Right cardiac atrium (tissue), 5 donors: ENCODE results near the gene ST6GALNAC6. TPM values are rescaled to one million over a fixed set of nuclear protein-coding genes. Genes with fewer than 3 reads are reported as not detected.
A peak's percentile ranks its signal among the peaks of the same experiment; 100 is the strongest.

Source experiments
- ATAC-seq, 2 donors: fragments of 200-7000 bp; cut with Tn5 transposase; one replicate each; pipeline versions ENCODE4 v1.8.0 to v1.9.1; 2020; ENCODE audit warnings: moderate library complexity in 2 of 2, mild to moderate bottlenecking in 1 of 2
- DNase-seq, 3 donors: peaks; one replicate each; pipeline ENCODE4 v3.0.0-alpha.2; 2020
- H3K27ac ChIP-seq: one replicate; pipeline ENCODE4 v1.5.1; 2013; ENCODE audit warnings: mild to moderate bottlenecking, low read length, control low read depth, moderate library complexity
- H3K27me3 ChIP-seq: one replicate; pipeline ENCODE4 v1.6.1; 2013; ENCODE audit not compliant: control insufficient read depth, insufficient read depth
- H3K4me1 ChIP-seq: one replicate; pipeline ENCODE4 v1.6.1; 2013; ENCODE audit warnings: low read length; ENCODE audit not compliant: control insufficient read depth, insufficient read depth
- H3K4me3 ChIP-seq: one replicate; pipeline ENCODE4 v1.5.1; 2013; ENCODE audit warnings: low read length, control low read depth
- H3K9me3 ChIP-seq: one replicate; pipeline ENCODE4 v1.6.1; 2013; ENCODE audit warnings: low read length; ENCODE audit not compliant: control insufficient read depth
- WGBS: extraction: QIAGEN DNeasy Blood & Tissue Kit; methylation state at CpG from one replicate; pipeline ENCODE4 v1.1.7; 2013; 5-methylcytosine and 5-hydroxymethylcytosine counted together
- intact Hi-C, 4 donors: fragments of 100-400 bp; cut with DNase I; formaldehyde crosslinking; loops; one replicate each; pipeline versions ENCODE4 v1.11.0 to v1.14.0; 2022 to 2023
- polyA plus RNA-seq: library from polyadenylated mRNA; stranded (reverse); fragments of 200-250 nt; gene quantifications from one replicate; pipeline ENCODE4 v1.2.3, GENCODE V29; 2013
- total RNA-seq, 4 donors: library from RNA; stranded (reverse); fragmentation: NEBNext Ultra II Directional; extraction: Animal tissue kit (Norgen Biotek cat#: 25700); gene quantifications; one replicate each; pipeline ENCODE4 v1.2.1, GENCODE V29; 2021
- donor health status: healthy with polysubstance abuse.
- donor health status: DM: no; HTN: yes; CAD: no.
- donor health status: DM: no; HTN: no; CAD: no.
- donor health status: DM: no; HTN: yes; CAD: no; lungs with severe emphysema.
- donor health status: DM: yes; HTN: yes; CAD: no.

The ST6GALNAC6 gene
- total and polyA plus RNA-seq, 5 donors, result 55.9 to 73.7 (median 65.1) TPM

DNA sequence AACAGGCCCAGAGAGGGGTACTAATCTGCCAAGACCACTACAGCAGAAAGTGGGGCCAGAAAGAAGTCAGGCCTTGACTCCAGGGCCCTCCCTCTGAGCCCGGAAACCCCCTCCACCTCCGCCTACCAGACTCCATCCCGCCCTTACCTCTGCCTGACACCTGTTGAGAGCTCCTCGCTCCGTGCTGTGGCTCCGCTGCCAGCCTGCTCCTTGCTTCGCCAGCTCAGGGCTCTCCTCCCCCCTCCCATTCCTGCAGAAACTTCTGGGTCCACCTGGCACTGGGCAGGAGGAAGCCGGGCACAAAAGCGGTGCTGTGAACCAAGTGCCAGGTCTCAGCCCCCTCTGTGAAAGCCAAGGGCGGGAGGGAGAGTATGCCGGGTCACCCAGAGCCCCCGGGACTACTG lies 6.4 kb upstream of the ST6GALNAC6 start:
- no peak overlapping the region for H3K27ac ChIP-seq

DNA sequence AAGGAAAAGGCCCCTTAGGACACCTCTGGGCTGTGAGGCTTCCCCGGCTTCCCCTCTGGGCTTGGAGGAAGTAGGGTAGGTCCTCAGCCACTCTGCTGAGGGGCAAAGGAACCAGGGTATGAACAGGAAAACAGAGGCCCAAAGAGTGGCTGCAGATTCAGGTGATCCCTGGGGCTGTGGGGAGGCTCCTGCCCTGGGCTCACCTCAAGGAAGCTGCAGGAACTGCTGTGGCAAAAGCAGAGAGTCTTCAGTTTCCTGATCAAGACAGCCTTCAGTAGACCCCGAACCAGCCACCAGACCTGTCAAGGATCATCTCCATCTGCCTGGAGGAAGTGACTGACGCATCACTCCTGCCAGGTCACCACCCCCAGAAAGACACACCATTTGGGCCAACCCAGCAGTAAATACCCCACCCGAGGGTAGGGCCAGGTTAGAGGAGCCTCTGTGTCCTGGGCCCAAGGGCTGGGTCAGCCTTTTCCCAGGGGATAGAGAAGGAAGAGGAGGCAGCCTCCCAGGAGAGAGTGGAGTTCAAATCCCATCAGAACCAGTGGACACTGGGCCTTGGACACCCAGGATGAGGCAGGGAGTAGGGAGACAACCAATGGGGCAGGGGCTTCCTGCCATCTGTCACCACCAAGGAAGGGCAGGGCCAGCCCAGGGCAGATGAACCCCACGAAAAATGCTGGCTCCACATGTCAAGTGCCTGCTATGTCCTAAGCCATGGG lies 5.8 kb upstream of the ST6GALNAC6 start:
- H3K4me3 ChIP-seq, result no peak overlapping the region
- 60% methylated on average over 5 of the region's 5 CpGs for WGBS
- ATAC-seq (no peak), DNase-seq (peak in 2 of 3 donors; percentile 50)
- H3K4me1 ChIP-seq, result peaks cover 8% of the 10 kb centered on the region
- H3K9me3 ChIP-seq, result no peaks in the 10 kb centered on the region
- intact Hi-C loops, result no loop called here
- peak overlapping the region; percentile 70 for H3K27ac ChIP-seq
- H3K27me3 ChIP-seq, result no peaks in the 10 kb centered on the region

More for the DNA sequence above, 6.4 kb upstream of the ST6GALNAC6 start:
- WGBS, result 76% methylated on average over 12 of the region's 12 CpGs
- Histone ChIP-seq H3K4me1 (peaks cover 8% of the 10 kb centered on the region), H3K27me3 (no peaks in the 10 kb centered on the region), H3K9me3 (no peaks in the 10 kb centered on the region), H3K4me3 (no peak overlapping the region)
- ATAC-seq (no peak), DNase-seq (peak in 2 of 3 donors; percentile 56 to 67)
- intact Hi-C loops, result no loop called here

DNA sequence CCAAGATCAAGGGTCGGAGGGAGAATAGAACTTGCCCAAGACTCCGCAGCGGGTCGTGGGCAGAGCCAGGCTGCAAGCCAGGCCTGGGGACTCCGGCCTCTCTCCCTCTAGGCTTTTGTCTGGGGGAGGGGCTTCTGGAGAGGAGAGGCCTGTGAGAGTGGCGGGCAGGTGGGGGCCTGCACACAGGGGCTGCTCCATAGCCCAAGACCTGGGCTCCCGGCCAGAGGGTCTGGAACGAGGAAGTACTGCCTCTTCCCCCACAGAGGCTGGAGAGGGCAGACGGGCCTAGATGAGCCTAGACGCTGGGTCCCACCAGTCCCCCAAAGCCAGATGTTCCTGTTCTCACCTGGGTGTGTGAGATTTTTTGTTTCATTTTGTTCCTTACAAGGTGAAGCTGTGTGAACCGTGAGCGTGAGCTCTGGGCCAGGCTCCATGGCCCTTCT lies 5.2 kb upstream of the ST6GALNAC6 start:
- intact Hi-C loops, result no loop called here
- ATAC-seq (peak; percentile 27 to 34), DNase-seq (peak; percentile 55 to 85 (median 83))
- peaks cover 10% of the 10 kb centered on the region for H3K4me1 ChIP-seq
- H3K27me3 ChIP-seq, result no peaks in the 10 kb centered on the region
- no peaks in the 10 kb centered on the region for H3K9me3 ChIP-seq
- no peak overlapping the region for H3K4me3 ChIP-seq
- WGBS, result 27% methylated on average over 12 of the region's 12 CpGs
- H3K27ac ChIP-seq, result peak overlapping the region; percentile 70

DNA sequence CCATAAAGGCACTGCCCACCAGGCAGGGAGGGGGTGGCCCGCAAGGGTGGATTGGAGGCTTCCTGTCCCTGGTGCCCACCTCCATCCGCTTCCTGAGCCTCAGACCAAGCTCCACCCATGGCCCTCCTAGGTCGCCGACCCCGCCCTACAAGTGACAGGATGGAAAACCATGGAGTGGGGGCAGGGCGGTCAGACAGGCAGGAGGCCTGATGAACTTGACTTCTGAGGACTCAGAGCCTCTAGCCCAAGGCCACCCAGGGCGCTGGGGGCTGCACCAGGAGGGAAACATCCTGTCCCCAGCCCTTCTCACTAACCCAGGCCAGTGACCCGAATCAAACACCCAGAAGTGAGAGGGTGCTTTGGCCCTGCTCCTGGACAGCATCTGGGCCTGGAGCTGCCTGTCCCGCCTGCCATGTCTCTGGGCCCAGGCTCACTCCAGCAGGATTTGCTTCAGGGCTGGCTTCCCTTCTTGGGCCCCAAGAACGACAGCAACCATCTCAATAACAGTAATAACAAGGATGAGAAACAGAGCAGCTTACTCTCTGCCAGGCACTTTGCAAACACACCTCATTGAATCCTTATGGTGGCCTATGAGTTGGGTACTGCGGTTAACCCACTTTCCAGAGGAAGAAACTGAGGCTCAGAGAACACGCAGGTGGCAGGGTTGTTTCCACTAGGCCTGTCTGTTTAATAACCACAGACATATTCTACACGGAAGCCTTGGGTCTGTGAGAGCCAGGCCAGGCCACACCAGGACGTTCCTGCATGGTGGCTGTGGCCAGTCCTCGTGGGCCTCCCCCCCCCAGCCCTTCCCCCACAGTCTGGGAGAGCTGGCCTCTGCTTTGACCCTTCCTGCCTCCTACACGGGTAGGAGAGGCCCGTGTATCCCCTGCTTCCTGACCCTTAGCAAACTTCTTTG lies 4.4 kb upstream of the ST6GALNAC6 start:
- Histone ChIP-seq H3K4me1 (peaks cover 10% of the 10 kb centered on the region), H3K27me3 (no peaks in the 10 kb centered on the region), H3K4me3 (no peak overlapping the region), H3K9me3 (no peaks in the 10 kb centered on the region), H3K27ac (peak overlapping the region; percentile 70)
- DNase-seq (peak; percentile 89 to 95 (median 94)), ATAC-seq (peak; percentile 62 to 83)
- WGBS, result 33% methylated on average over 17 of the region's 17 CpGs
- intact Hi-C loops, result no loop called here

DNA sequence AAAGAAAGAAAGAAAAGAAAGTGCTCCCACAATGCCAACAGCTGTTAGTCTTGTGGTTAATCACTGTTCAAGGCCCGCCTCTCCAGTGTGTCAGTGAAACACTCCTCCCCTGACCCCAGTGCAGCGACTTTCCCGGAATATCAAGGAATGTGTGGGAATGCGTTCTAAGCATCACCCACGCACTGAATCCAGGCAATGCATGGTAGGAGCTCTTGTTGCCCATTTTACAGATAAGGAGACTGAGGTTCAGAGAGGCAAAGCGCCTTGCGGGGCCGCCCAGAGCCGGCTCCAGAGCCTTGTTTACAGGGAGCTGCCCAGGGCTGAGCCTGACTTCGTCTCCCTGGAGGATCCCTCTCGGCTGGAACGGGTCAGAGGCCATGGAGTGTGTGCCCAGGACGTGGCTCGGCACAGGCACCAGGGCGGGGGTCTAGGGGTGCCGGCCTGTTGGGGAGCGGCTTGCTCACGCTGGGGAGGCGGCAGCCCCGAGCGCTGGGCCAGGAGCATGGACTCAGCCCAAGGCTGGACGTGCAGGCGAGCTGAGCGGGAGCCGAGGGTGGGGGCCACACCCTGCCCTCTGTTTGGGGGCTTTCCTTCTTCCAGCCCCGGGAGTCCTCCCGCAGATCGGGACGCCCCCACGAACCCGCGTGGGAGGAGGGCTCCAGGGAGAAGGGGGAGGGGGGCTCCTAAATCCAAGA lies 823 bp downstream of the ST6GALNAC6 start:
- H3K9me3 ChIP-seq, result no peaks in the 10 kb centered on the region
- no peaks in the 10 kb centered on the region for H3K27me3 ChIP-seq
- 10% methylated on average over 32 of the region's 32 CpGs for WGBS
- H3K4me1 ChIP-seq, result peaks cover 13% of the 10 kb centered on the region
- peak overlapping the region; percentile 76 for H3K4me3 ChIP-seq
- DNase-seq (peak; percentile 73 to 87 (median 85)), ATAC-seq (peak; percentile 62 to 73)
- H3K27ac ChIP-seq, result peak overlapping the region; percentile 91
- intact Hi-C loops, result no loop called here

DNA sequence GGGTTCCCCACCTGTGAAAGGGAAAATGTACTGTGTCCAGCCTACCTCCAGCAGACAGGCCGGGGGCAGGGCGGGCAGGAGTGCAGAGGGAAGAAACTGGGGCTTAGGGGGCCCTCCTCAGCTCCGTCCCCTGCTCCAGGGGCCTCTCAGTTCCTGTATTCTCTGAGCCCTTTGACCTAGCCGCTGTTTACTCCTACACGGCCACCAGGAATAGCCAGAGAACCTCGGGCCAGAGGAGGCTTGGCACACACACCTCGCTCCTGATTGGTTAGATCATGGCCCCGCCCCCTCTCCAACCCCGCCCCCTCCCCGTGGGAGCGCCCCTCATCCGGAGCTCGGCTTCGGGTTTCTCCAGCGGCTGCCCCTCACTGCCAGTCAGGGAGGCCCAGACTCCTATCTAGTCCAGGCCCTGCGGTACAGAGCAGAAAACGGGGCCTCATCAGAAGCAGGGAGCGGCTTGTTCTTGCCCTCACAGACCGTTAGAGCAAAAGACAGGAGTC lies 2.2 kb downstream of the ST6GALNAC6 start:
- H3K4me3 ChIP-seq, result peak overlapping the region; percentile 16
- peak; percentile 82 to 84 for ATAC-seq
- H3K27me3 ChIP-seq, result no peaks in the 10 kb centered on the region
- H3K9me3 ChIP-seq, result no peaks in the 10 kb centered on the region
- WGBS, result 9% methylated on average over 19 of the region's 19 CpGs
- peaks cover 13% of the 10 kb centered on the region for H3K4me1 ChIP-seq
- peak; percentile 84 to 94 (median 94) for DNase-seq
- peak overlapping the region; percentile 92 for H3K27ac ChIP-seq
- intact Hi-C loops, result no loop called here

DNA sequence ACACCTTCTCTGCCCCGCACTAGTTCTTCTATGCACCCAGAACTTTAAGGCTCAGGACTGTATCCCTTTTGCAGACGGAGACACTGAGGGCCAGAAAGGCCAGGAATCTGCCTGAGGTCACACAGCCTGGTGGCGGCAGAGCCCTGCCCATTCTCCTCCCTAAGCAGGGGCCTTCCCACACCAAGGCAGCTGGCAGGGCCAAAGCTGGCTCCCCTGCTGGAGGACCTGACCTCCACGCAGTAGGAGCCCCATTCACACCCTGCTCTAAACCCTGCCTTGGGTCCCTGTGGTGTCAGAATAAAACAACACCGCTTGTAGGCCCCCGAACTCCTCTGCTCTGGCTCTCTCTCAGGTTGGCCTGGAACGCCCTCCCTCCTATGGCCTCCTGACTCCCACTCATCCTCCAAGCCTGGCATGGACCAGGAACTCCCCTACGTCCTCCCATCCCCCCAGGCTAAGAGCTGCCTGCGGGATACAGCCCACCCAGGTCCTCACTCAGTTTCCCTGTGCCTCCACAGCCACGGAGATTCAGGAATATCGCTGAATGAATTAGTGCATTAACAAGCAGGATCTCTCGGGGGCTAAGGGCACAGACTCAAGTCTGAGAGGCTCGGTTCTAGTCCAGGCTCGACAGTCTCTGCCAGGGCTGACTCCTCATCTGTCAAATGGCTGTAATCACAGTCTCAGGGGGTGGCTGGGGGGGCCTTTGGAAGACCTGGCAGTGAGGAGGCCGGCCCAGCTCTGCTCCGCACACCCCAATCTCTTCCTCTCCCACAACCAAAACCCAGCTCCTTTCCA lies 2.8 kb downstream of the ST6GALNAC6 start:
- H3K9me3 ChIP-seq, result no peaks in the 10 kb centered on the region
- intact Hi-C loops, result no loop called here
- H3K27me3 ChIP-seq, result no peaks in the 10 kb centered on the region
- 58% methylated on average over 16 of the region's 16 CpGs for WGBS
- peak in 2 of 3 donors; percentile 42 to 71 for DNase-seq
- peak overlapping the region; percentile 16 for H3K4me3 ChIP-seq
- H3K4me1 ChIP-seq, result peaks cover 13% of the 10 kb centered on the region
- H3K27ac ChIP-seq, result peak overlapping the region; percentile 92
- no peak for ATAC-seq

DNA sequence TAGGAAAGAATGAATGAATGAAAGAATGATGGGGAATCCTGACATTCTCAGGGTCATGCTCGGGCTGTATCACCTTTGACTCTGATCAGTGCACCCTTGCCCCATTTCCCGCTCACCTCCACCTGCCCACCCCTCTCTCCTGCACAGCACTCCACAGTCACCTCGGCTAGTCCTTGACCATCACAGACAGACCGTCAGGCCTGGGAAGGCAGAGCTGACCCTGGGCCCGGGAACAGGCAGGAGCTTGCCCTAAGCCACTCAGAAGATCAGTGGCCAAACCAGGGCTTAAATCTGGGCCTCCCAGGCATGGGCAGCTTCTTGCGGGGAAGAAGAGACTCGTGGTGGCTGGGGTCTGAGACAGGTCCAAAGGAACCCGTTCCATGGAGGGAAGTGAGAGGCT lies 3.6 kb downstream of the ST6GALNAC6 start:
- H3K4me1 ChIP-seq, result peaks cover 13% of the 10 kb centered on the region
- H3K9me3 ChIP-seq, result no peaks in the 10 kb centered on the region
- DNase-seq (peak in 2 of 3 donors; percentile 18 to 39), ATAC-seq (no peak)
- no peaks in the 10 kb centered on the region for H3K27me3 ChIP-seq
- WGBS, result 92% methylated on average over 8 of the region's 8 CpGs
- H3K4me3 ChIP-seq, result no peak overlapping the region
- no peak overlapping the region for H3K27ac ChIP-seq
- intact Hi-C loops, result no loop called here

DNA sequence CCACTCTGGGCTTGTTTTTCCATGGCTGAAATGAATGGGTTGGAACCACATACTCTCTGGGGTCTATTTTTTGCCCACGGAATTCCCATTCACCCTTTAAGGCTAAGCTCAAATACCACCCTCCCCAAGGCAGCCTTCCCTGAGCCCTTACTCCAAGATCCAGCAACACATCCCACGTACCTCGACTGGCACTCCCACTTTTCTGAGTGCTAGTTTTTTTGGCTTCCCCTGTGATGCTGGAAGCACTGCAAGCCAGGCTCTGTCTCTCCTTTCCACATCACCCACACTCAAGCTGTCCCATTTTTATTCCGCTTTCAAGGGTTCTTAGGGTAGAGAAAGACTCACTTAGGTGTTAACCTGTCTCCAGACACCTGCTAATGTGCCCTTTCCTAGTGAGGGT lies 6.0 kb downstream of the ST6GALNAC6 start:
- Histone ChIP-seq H3K4me3 (no peak overlapping the region), H3K27me3 (no peaks in the 10 kb centered on the region), H3K9me3 (no peaks in the 10 kb centered on the region), H3K27ac (no peak overlapping the region), H3K4me1 (peaks cover 11% of the 10 kb centered on the region)
- intact Hi-C loops, result no loop called here
- DNase-seq (peak in 1 of 3 donors; percentile 3), ATAC-seq (no peak)
- WGBS, result 95% methylated on average over 4 of the region's 4 CpGs

DNA sequence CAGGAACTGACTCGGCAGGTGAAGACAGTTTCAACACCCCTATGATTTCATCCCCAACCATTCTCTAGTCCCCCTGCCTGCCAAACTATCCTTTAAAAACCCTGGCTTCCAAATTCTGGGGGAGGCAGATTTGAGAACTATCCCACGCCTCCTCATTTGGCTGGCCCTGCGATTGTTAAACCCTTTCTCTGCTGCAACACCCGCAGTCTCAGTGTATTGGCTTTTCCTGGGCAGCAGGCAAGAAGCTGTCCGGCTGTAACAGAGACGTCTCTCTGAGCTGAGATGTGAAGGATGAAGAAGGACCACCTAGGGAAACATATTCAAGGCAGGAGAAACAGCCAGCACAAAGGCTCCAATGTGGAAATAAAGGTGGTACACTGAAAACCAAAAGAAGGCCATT lies 6.6 kb downstream of the ST6GALNAC6 start:
- DNase-seq (peak in 1 of 3 donors; percentile 4), ATAC-seq (no peak)
- 84% methylated on average over 6 of the region's 6 CpGs for WGBS
- no peak overlapping the region for H3K27ac ChIP-seq
- H3K4me1 ChIP-seq, result peaks cover 11% of the 10 kb centered on the region
- H3K9me3 ChIP-seq, result no peaks in the 10 kb centered on the region
- intact Hi-C loops, result no loop called here
- H3K27me3 ChIP-seq, result no peaks in the 10 kb centered on the region
- H3K4me3 ChIP-seq, result no peak overlapping the region
